ENCODE results near the gene TRABD2B.

The TRABD2B gene

DNA sequence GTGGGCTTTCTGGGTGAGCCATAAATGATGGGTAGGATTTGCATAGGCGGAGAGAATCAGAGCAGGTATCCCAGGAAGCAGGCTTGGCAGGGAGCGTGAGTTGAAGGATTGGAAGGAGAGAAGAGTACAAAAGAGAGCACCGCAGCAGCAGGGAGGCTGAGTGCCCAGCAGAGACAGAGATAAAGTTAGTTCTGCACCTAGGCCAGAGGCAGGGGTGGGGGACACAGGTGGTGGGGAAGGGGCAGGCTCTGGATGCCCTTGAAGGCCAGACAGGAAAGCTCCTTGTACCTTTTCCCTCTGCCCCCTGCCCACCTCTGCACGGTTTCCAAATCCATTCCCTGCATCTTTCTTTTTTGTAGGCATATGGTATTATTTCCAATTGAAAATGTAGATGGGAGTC is 33.0 kb upstream of the TRABD2B start:
- Histone ChIP-seq H3K9ac (ENCODE audit: low read depth, low read length, poor library complexity) (no peak overlapping the region), H3K4me3 (ENCODE audit: low read length in 2 of 2) (no peak overlapping the region), H3K14ac (ENCODE audit: low read length) (no peak overlapping the region), H3K36me3 (replicated peaks in 1 of 2; ENCODE audit: control insufficient read depth in 2 of 2, insufficient read depth in 2 of 2, low read length in 2 of 2) (no peaks in the 10 kb centered on the region), H3K4ac (ENCODE audit: low read length) (no peak overlapping the region), H3K23ac (ENCODE audit: low read depth, low read length, poor library complexity) (no peak overlapping the region), H2BK120ac (ENCODE audit: low read depth, low read length) (no peak overlapping the region), H2BK5ac (ENCODE audit: low read length) (no peak overlapping the region), H3K4me1 (ENCODE audit: control insufficient read depth in 2 of 2, insufficient read depth in 1 of 2, low read depth in 1 of 2, low read length in 2 of 2) (peaks cover 0 to 5% of the 10 kb centered on the region in 2 donors), H3K27ac (replicated peaks; ENCODE audit: low read length) (no peak overlapping the region), H4K8ac (ENCODE audit: low read depth, low read length) (no peak overlapping the region), H3K27me3 (ENCODE audit: control insufficient read depth in 3 of 3, insufficient read depth in 3 of 3, low read depth in 1 of 3, low read length in 3 of 3) (no peaks in the 10 kb centered on the region), H2BK12ac (ENCODE audit: low read length) (no peak overlapping the region), H4K91ac (ENCODE audit: low read depth, low read length, poor library complexity) (no peak overlapping the region), H3K9me3 (replicated peaks in 1 of 2; ENCODE audit: control insufficient read depth in 2 of 2, insufficient read depth in 1 of 2, low read depth in 1 of 2, low read length in 2 of 2) (no peaks in the 10 kb centered on the region), H3K18ac (ENCODE audit: low read length) (no peak overlapping the region), H2BK15ac (ENCODE audit: low read length) (no peak overlapping the region), H2AK5ac (ENCODE audit: low read depth, low read length) (no peak overlapping the region), H2AFZ (ENCODE audit: low read length) (no peak overlapping the region), H3K4me2 (ENCODE audit: insufficient read depth, low read length, poor library complexity, severe bottlenecking) (no peak overlapping the region), H3K79me1 (ENCODE audit: low read depth, low read length) (no peaks in the 10 kb centered on the region)
- DNase-seq (ENCODE audit: low spot score) = no peak
- WGBS, 2 donors (ENCODE audit: extremely low coverage in 2 of 2, insufficient read length in 2 of 2, insufficient replicate concordance in 1 of 2) = no CpG with 5 or more reads among the region's 4 CpGs

DNA sequence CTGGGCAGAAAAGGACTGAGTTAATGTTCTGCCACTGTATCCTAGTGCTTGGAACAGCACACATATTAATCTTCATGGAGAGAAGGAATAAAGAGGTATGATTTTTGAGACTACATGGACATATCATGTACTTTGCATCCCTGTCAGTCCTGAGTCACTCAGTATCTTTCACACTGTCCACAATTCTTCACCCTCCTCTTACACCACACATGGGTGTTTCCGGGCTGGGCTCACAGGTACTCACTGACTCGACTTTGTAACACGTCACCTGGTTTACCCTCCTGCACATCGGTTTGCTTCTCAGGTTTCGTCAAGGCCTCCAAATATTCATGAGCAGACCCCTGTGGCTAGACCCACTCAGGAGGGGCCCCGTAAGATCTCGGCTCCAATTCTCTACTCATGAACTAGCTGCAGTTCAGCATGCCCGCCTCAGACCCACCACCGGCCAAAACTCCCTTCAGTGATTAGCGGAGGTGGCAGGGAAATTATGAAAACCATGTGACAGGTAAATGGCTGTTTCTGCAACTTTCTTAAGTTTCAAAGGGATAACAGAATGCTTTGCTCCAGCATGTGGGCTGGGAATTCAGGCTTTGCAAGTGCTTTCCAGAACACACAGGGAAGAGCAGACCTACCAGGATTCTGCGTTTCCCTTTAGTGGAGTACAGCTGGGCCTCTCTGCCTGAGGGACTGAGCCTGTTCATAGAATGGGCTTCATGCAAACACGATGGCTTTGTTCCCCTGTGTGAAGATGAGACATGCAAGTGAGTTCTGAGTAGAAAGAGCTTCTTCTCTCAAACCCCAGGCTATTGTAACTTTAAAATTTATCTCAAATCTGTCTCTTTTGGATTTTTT is 31.3 kb upstream of the TRABD2B start:
- no peak overlapping the region for H2BK120ac ChIP-seq (ENCODE audit: low read depth, low read length)
- H2AK5ac ChIP-seq (ENCODE audit: low read depth, low read length) = no peak overlapping the region
- no peak overlapping the region for H3K4me2 ChIP-seq (ENCODE audit: insufficient read depth, low read length, poor library complexity, severe bottlenecking)
- H3K4me3 ChIP-seq (ENCODE audit: low read length in 2 of 2) = no peak overlapping the region
- no peaks in the 10 kb centered on the region for H3K27me3 ChIP-seq (ENCODE audit: control insufficient read depth in 3 of 3, insufficient read depth in 3 of 3, low read depth in 1 of 3, low read length in 3 of 3)
- H2AFZ ChIP-seq (ENCODE audit: low read length) = no peak overlapping the region
- no peak overlapping the region for H4K91ac ChIP-seq (ENCODE audit: low read depth, low read length, poor library complexity)
- H3K4me1 ChIP-seq (ENCODE audit: control insufficient read depth in 2 of 2, insufficient read depth in 1 of 2, low read depth in 1 of 2, low read length in 2 of 2) = peaks cover 0 to 10% of the 10 kb centered on the region in 2 donors
- no peak overlapping the region for H2BK12ac ChIP-seq (ENCODE audit: low read length)
- no peak overlapping the region for H3K9ac ChIP-seq (ENCODE audit: low read depth, low read length, poor library complexity)
- no peak for DNase-seq (ENCODE audit: low spot score)
- no peak overlapping the region for H3K23ac ChIP-seq (ENCODE audit: low read depth, low read length, poor library complexity)
- no peak overlapping the region for H2BK5ac ChIP-seq (ENCODE audit: low read length)
- no peak overlapping the region for H2BK15ac ChIP-seq (ENCODE audit: low read length)
- no peak overlapping the region for H3K18ac ChIP-seq (ENCODE audit: low read length)
- no CpG with 5 or more reads among the region's 12 CpGs for WGBS, 2 donors (ENCODE audit: extremely low coverage in 2 of 2, insufficient read length in 2 of 2, insufficient replicate concordance in 1 of 2)
- no peak overlapping the region for H3K4ac ChIP-seq (ENCODE audit: low read length)
- H3K14ac ChIP-seq (ENCODE audit: low read length) = no peak overlapping the region
- H4K8ac ChIP-seq (ENCODE audit: low read depth, low read length) = no peak overlapping the region
- no peaks in the 10 kb centered on the region for H3K79me1 ChIP-seq (ENCODE audit: low read depth, low read length)
- no peaks in the 10 kb centered on the region for H3K36me3 ChIP-seq (replicated peaks in 1 of 2; ENCODE audit: control insufficient read depth in 2 of 2, insufficient read depth in 2 of 2, low read length in 2 of 2)
- H3K9me3 ChIP-seq (replicated peaks in 1 of 2; ENCODE audit: control insufficient read depth in 2 of 2, insufficient read depth in 1 of 2, low read depth in 1 of 2, low read length in 2 of 2) = no peaks in the 10 kb centered on the region
- H3K27ac ChIP-seq (replicated peaks; ENCODE audit: low read length) = no peak overlapping the region

DNA sequence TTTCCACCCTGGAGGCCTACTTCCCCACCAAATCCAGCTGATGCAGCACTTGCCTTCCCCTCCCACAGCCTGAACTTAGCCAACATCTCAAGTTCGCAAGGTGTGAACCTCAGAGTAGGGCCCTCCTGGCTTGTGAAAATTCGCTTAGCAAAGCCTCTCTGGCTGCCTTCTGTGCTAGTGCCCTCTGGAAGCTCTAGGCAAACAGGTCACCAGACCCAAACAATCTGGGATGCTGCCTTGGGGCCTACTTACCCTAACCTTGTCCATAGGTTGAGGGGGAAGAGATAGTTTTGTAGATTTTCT is 30.3 kb upstream of the TRABD2B start:
- no peak overlapping the region for H2BK120ac ChIP-seq (ENCODE audit: low read depth, low read length)

DNA sequence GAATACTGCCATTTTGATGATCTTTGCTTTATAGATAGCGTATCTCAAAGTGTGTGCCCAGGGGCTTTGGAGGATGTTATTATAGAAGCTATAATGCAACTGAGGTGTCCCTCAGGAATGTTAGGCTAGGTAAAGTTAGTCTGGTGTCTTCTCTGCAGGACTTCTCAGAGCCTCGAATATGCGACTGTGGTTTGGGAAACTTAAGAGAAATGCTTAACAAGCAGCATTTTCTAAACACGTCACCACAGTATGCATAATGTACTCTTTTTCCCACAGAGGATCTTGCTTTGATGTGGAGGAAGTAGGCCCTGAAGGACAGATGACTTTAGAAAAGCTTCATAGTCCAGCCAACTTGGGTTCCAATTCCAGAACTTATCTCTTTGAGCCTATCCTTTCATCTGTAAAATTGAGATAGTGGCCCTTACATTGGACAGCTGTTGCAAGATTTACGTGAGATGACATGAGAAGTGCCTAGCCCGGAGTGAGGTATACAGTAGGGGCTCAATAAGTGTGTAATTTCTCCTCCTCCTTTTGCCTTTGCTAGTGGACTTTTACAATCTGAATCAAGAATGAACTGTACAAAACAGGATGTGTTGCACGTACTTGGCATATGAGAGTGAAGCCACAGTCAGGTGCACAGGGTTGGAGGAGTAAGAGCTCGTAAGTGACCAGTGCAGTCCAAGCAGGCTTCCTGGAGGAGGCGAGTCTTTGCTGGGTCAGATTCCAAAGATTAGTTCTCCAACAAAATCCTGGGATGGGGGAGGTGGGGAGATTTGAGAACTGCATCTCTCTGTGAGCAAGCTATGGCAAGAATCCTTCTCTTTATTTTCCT is 29.7 kb upstream of the TRABD2B start:
- H3K9ac ChIP-seq (ENCODE audit: low read depth, low read length, poor library complexity) = no peak overlapping the region
- no peak overlapping the region for H3K14ac ChIP-seq (ENCODE audit: low read length)
- no peak overlapping the region for H3K4ac ChIP-seq (ENCODE audit: low read length)
- H2BK5ac ChIP-seq (ENCODE audit: low read length) = no peak overlapping the region
- H3K36me3 ChIP-seq (replicated peaks in 1 of 2; ENCODE audit: control insufficient read depth in 2 of 2, insufficient read depth in 2 of 2, low read length in 2 of 2) = no peaks in the 10 kb centered on the region
- H2BK12ac ChIP-seq (ENCODE audit: low read length) = no peak overlapping the region
- no peak overlapping the region for H2BK120ac ChIP-seq (ENCODE audit: low read depth, low read length)
- no peak overlapping the region for H3K4me2 ChIP-seq (ENCODE audit: insufficient read depth, low read length, poor library complexity, severe bottlenecking)
- H3K27ac ChIP-seq (replicated peaks; ENCODE audit: low read length) = no peak overlapping the region
- no peak overlapping the region for H4K8ac ChIP-seq (ENCODE audit: low read depth, low read length)
- H3K9me3 ChIP-seq (replicated peaks in 1 of 2; ENCODE audit: control insufficient read depth in 2 of 2, insufficient read depth in 1 of 2, low read depth in 1 of 2, low read length in 2 of 2) = no peaks in the 10 kb centered on the region
- WGBS, 2 donors (ENCODE audit: extremely low coverage in 2 of 2, insufficient read length in 2 of 2, insufficient replicate concordance in 1 of 2) = no CpG with 5 or more reads among the region's 9 CpGs
- H3K4me1 ChIP-seq (ENCODE audit: control insufficient read depth in 2 of 2, insufficient read depth in 1 of 2, low read depth in 1 of 2, low read length in 2 of 2) = peaks cover 0 to 10% of the 10 kb centered on the region in 2 donors
- no peak overlapping the region for H3K4me3 ChIP-seq (ENCODE audit: low read length in 2 of 2)
- no peak overlapping the region for H2BK15ac ChIP-seq (ENCODE audit: low read length)
- H2AFZ ChIP-seq (ENCODE audit: low read length) = no peak overlapping the region
- no peak overlapping the region for H3K18ac ChIP-seq (ENCODE audit: low read length)
- DNase-seq (ENCODE audit: low spot score) = no peak
- H4K91ac ChIP-seq (ENCODE audit: low read depth, low read length, poor library complexity) = no peak overlapping the region
- H3K79me1 ChIP-seq (ENCODE audit: low read depth, low read length) = no peaks in the 10 kb centered on the region
- H3K27me3 ChIP-seq (ENCODE audit: control insufficient read depth in 3 of 3, insufficient read depth in 3 of 3, low read depth in 1 of 3, low read length in 3 of 3) = peaks cover 0 to 3% (median 0%) of the 10 kb centered on the region in 3 experiments
- no peak overlapping the region for H3K23ac ChIP-seq (ENCODE audit: low read depth, low read length, poor library complexity)
- no peak overlapping the region for H2AK5ac ChIP-seq (ENCODE audit: low read depth, low read length)

More for the DNA sequence above, 30.3 kb upstream of the TRABD2B start:
- H3K27ac ChIP-seq (replicated peaks; ENCODE audit: low read length) = no peak overlapping the region
- H3K79me1 ChIP-seq (ENCODE audit: low read depth, low read length) = no peaks in the 10 kb centered on the region
- whole genome bisulfite sequencing, 2 donors (ENCODE audit: extremely low coverage in 2 of 2, insufficient read length in 2 of 2, insufficient replicate concordance in 1 of 2) = no CpG with 5 or more reads among the region's 2 CpGs
- no peak overlapping the region for H3K4me3 ChIP-seq (ENCODE audit: low read length in 2 of 2)
- H3K4me2 ChIP-seq (ENCODE audit: insufficient read depth, low read length, poor library complexity, severe bottlenecking) = no peak overlapping the region
- H3K18ac ChIP-seq (ENCODE audit: low read length) = no peak overlapping the region
- peaks cover 0 to under 1% (median 0%) of the 10 kb centered on the region in 3 experiments for H3K27me3 ChIP-seq (ENCODE audit: control insufficient read depth in 3 of 3, insufficient read depth in 3 of 3, low read depth in 1 of 3, low read length in 3 of 3)
- no peak overlapping the region for H4K8ac ChIP-seq (ENCODE audit: low read depth, low read length)
- H2AFZ ChIP-seq (ENCODE audit: low read length) = no peak overlapping the region
- H4K91ac ChIP-seq (ENCODE audit: low read depth, low read length, poor library complexity) = no peak overlapping the region
- DNase-seq (ENCODE audit: low spot score) = no peak
- peaks cover 0 to 10% of the 10 kb centered on the region in 2 donors for H3K4me1 ChIP-seq (ENCODE audit: control insufficient read depth in 2 of 2, insufficient read depth in 1 of 2, low read depth in 1 of 2, low read length in 2 of 2)
- no peak overlapping the region for H2BK12ac ChIP-seq (ENCODE audit: low read length)
- no peaks in the 10 kb centered on the region for H3K9me3 ChIP-seq (replicated peaks in 1 of 2; ENCODE audit: control insufficient read depth in 2 of 2, insufficient read depth in 1 of 2, low read depth in 1 of 2, low read length in 2 of 2)
- no peak overlapping the region for H2BK5ac ChIP-seq (ENCODE audit: low read length)
- H2BK15ac ChIP-seq (ENCODE audit: low read length) = no peak overlapping the region
- H3K4ac ChIP-seq (ENCODE audit: low read length) = no peak overlapping the region
- H3K23ac ChIP-seq (ENCODE audit: low read depth, low read length, poor library complexity) = no peak overlapping the region
- H3K14ac ChIP-seq (ENCODE audit: low read length) = no peak overlapping the region
- no peak overlapping the region for H2AK5ac ChIP-seq (ENCODE audit: low read depth, low read length)
- no peak overlapping the region for H3K9ac ChIP-seq (ENCODE audit: low read depth, low read length, poor library complexity)
- H3K36me3 ChIP-seq (replicated peaks in 1 of 2; ENCODE audit: control insufficient read depth in 2 of 2, insufficient read depth in 2 of 2, low read length in 2 of 2) = no peaks in the 10 kb centered on the region

Data from neuronal stem cell (in vitro differentiated cells).